Measurements from ENCODE around the gene AMFR. TPM values are rescaled to one million over a fixed set of nuclear protein-coding genes. Genes with fewer than 3 reads are reported as not detected.

Gene AMFR
- total RNA-seq, 1 experiment from 2014 or later = 77.0 TPM

GRCh38 chr16:56340416-56340815 lies 84.9 kb downstream of the AMFR start:
- in situ Hi-C loops (cut with HindIII; ENCODE audit: low sequenced_read_pairs) = no loop called here
- DNase-seq (ENCODE audit: low spot score) = no peak

GRCh38 chr16:56339431-56340195 lies 85.7 kb downstream of the AMFR start:
- in situ Hi-C loops (cut with HindIII; ENCODE audit: low sequenced_read_pairs) = no loop called here
- no peak for DNase-seq (ENCODE audit: low spot score)

GRCh38 chr16:56338566-56339318 lies 86.6 kb downstream of the AMFR start:
- in situ Hi-C loops (cut with HindIII; ENCODE audit: low sequenced_read_pairs) = no loop called here
- no peak for DNase-seq (ENCODE audit: low spot score)

- DNase-seq (ENCODE audit: low spot score) = no peak
- in situ Hi-C loops (cut with HindIII; ENCODE audit: low sequenced_read_pairs) = no loop called here
Observed at GRCh38 chr16:56337858-56338325, 87.5 kb downstream of the AMFR start.

GRCh38 chr16:56337131-56337857 lies 88.1 kb downstream of the AMFR start:
- in situ Hi-C loops (cut with HindIII; ENCODE audit: low sequenced_read_pairs) = no loop called here
- DNase-seq (ENCODE audit: low spot score) = no peak

GRCh38 chr16:56336711-56337110 lies 88.6 kb downstream of the AMFR start:
- in situ Hi-C loops (cut with HindIII; ENCODE audit: low sequenced_read_pairs) = no loop called here
- no peak for DNase-seq (ENCODE audit: low spot score)

GRCh38 chr16:56336071-56336688 lies 89.2 kb downstream of the AMFR start:
- in situ Hi-C loops (cut with HindIII; ENCODE audit: low sequenced_read_pairs) = no loop called here
- DNase-seq (ENCODE audit: low spot score) = no peak

GRCh38 chr16:56334761-56335160 lies 90.6 kb downstream of the AMFR start:
- no peak for DNase-seq (ENCODE audit: low spot score)
- in situ Hi-C loops (cut with HindIII; ENCODE audit: low sequenced_read_pairs) = no loop called here

GRCh38 chr16:56332464-56333079 lies 92.8 kb downstream of the AMFR start:
- in situ Hi-C loops (cut with HindIII; ENCODE audit: low sequenced_read_pairs) = no loop called here

GRCh38 chr16:56331915-56332314 lies 93.4 kb downstream of the AMFR start:
- peak; percentile 70 for DNase-seq (ENCODE audit: low spot score)
- in situ Hi-C loops (cut with HindIII; ENCODE audit: low sequenced_read_pairs) = no loop called here

More at GRCh38 chr16:56332464-56333079, 92.8 kb downstream of the AMFR start:
- no peak for DNase-seq (ENCODE audit: low spot score)

GRCh38 chr16:56331399-56331798 lies 93.9 kb downstream of the AMFR start:
- in situ Hi-C loops (cut with HindIII; ENCODE audit: low sequenced_read_pairs) = no loop called here
- DNase-seq (ENCODE audit: low spot score) = no peak

GRCh38 chr16:56330476-56330875 lies 94.9 kb downstream of the AMFR start:
- in situ Hi-C loops (cut with HindIII; ENCODE audit: low sequenced_read_pairs) = no loop called here
- DNase-seq (ENCODE audit: low spot score) = no peak

- DNase-seq (ENCODE audit: low spot score) = no peak
- in situ Hi-C loops (cut with HindIII; ENCODE audit: low sequenced_read_pairs) = no loop called here
Observed at GRCh38 chr16:56329887-56330286, 95.5 kb downstream of the AMFR start.

- no peak for DNase-seq (ENCODE audit: low spot score)
- in situ Hi-C loops (cut with HindIII; ENCODE audit: low sequenced_read_pairs) = no loop called here
Observed at GRCh38 chr16:56328276-56329022, 96.9 kb downstream of the AMFR start.

GRCh38 chr16:56327929-56328258 lies 97.5 kb downstream of the AMFR start:
- DNase-seq (ENCODE audit: low spot score) = peak; percentile 50
- in situ Hi-C loops (cut with HindIII; ENCODE audit: low sequenced_read_pairs) = no loop called here

- no peak for DNase-seq (ENCODE audit: low spot score)
- in situ Hi-C loops (cut with HindIII; ENCODE audit: low sequenced_read_pairs) = no loop called here
Observed at GRCh38 chr16:56327071-56327928, 98.0 kb downstream of the AMFR start.

- DNase-seq (ENCODE audit: low spot score) = no peak
- in situ Hi-C loops (cut with HindIII; ENCODE audit: low sequenced_read_pairs) = no loop called here
Observed at GRCh38 chr16:56325956-56326355, 99.4 kb downstream of the AMFR start.

GRCh38 chr16:56324406-56324805 lies 100.9 kb downstream of the AMFR start:
- no peak for DNase-seq (ENCODE audit: low spot score)
- in situ Hi-C loops (cut with HindIII; ENCODE audit: low sequenced_read_pairs) = no loop called here
